IMR-90 (cell line): Measurements from ENCODE around the gene TMEM131L.
A peak's percentile ranks its signal among the peaks of the same experiment; 100 is the strongest.

Experiments used
- CEBPB ChIP-seq: IDR thresholded peaks from 2 replicates; pipeline ENCODE4 v1.6.1; 2012; ENCODE audit warnings: low read depth, low read length, improper control_type of control experiment
- ELK1 ChIP-seq: fragments of 150-350 bp; IDR thresholded peaks from 2 replicates; pipeline ENCODE4 v1.6.1; 2016; ENCODE audit warnings: low read depth, mild to moderate bottlenecking, low read length, moderate library complexity, borderline replicate concordance
- FOS ChIP-seq: fragments of 150-350 bp; IDR thresholded peaks from 2 replicates; pipeline ENCODE4 v1.6.1; 2016; ENCODE audit warnings: low read depth, low read length
- MAFK ChIP-seq: IDR thresholded peaks from 2 replicates; pipeline ENCODE4 v1.6.1; 2012; ENCODE audit warnings: low read depth, low read length, improper control_type of control experiment
- MAZ ChIP-seq: IDR thresholded peaks from 2 replicates; pipeline ENCODE4 v1.6.1; 2012; ENCODE audit warnings: low read depth, mild to moderate bottlenecking, low read length, improper control_type of control experiment, moderate library complexity, borderline replicate concordance
- POLR2A ChIP-seq: IDR thresholded peaks from 2 replicates; pipeline ENCODE4 v1.6.1; 2012; ENCODE audit warnings: mild to moderate bottlenecking, low read depth, low read length
- RAD21 ChIP-seq: IDR thresholded peaks from 2 replicates; pipeline ENCODE4 v1.6.1; 2012; ENCODE audit warnings: low read length, improper control_type of control experiment
- RCOR1 ChIP-seq: IDR thresholded peaks from 2 replicates; pipeline ENCODE4 v1.6.1; 2012; ENCODE audit warnings: mild to moderate bottlenecking, low read length, improper control_type of control experiment; ENCODE audit not compliant: insufficient replicate concordance
- RFX5 ChIP-seq: IDR thresholded peaks from 2 replicates; pipeline ENCODE4 v1.8.0; 2012; ENCODE audit warnings: low read depth, mild to moderate bottlenecking, low read length, moderate library complexity
- TF ChIP-seq, protein P1 (sequence below): conservative IDR thresholded peaks from 2 replicates; pipeline ENCODE4 v1.5.1; 2012; ENCODE audit warnings: mild to moderate bottlenecking, low read depth, low read length, improper control_type of control experiment

DNA sequence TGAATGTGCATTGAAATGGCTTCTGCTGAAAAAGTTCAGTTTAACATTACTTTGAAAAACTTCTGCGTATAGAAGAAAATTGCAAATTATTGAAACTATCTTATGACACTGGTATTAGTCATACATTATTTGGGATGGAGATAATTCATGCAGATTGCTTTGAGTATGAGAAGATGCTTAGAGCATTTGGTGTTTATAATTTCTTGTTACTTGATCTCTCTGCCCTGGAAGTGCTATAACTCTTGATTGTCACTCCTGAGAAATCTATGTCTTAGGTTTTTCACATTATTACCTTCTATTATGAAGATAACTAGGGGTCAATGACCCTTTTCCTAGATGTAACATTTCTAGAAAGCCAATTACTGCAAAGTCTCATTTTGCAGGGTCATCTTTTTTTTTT lies 36.4 kb downstream of the TMEM131L start:
- no peak for TF ChIP-seq POLR2A
- TF ChIP-seq CEBPB = no peak
- TF ChIP-seq, protein P1, sequence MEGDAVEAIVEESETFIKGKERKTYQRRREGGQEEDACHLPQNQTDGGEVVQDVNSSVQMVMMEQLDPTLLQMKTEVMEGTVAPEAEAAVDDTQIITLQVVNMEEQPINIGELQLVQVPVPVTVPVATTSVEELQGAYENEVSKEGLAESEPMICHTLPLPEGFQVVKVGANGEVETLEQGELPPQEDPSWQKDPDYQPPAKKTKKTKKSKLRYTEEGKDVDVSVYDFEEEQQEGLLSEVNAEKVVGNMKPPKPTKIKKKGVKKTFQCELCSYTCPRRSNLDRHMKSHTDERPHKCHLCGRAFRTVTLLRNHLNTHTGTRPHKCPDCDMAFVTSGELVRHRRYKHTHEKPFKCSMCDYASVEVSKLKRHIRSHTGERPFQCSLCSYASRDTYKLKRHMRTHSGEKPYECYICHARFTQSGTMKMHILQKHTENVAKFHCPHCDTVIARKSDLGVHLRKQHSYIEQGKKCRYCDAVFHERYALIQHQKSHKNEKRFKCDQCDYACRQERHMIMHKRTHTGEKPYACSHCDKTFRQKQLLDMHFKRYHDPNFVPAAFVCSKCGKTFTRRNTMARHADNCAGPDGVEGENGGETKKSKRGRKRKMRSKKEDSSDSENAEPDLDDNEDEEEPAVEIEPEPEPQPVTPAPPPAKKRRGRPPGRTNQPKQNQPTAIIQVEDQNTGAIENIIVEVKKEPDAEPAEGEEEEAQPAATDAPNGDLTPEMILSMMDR = no peak
- TF ChIP-seq RCOR1 = no peak
- TF ChIP-seq RFX5 = no peak
- peak; percentile 28; the same call in 1 of the 2 replicates for TF ChIP-seq MAFK
- no peak for TF ChIP-seq RAD21
- peak; percentile 33; the same call in 1 of the 2 replicates for TF ChIP-seq FOS
- no peak for TF ChIP-seq MAZ
- TF ChIP-seq ELK1 = no peak
